GM12878 (cell line): ENCODE measurements around the gene SLCO3A1. TPM values are rescaled to one million over a fixed set of nuclear protein-coding genes. Genes with fewer than 3 reads are reported as not detected.

ENCODE experiments used
- ATAC-seq: fragments of 200-7000 bp; cut with Tn5 transposase; 3 replicates; pipeline ENCODE4 v1.9.1; 2020; ENCODE audit warnings: mild to moderate bottlenecking, moderate library complexity
- BruUV-seq: library from RNA; stranded (reverse); fragments of 400-500 nt; replicated peaks from 2 replicates; lab custom pipeline; 2021; lab: Mats Ljungman, UMichigan
- CTCF ChIA-PET: fragments of 300-600 bp; sonication (Branson Sonifier 250); formaldehyde crosslinking; extraction: SDS; loops from one replicate; lab custom pipeline; 2021; ENCODE audit warnings: inconsistent platforms; lab: Yijun Ruan, JAX
- POLR2A ChIA-PET: fragments of 350-600 bp; formaldehyde crosslinking; extraction: SDS; loops from one replicate; lab custom pipeline; 2021; ENCODE audit warnings: inconsistent platforms; lab: Charles Lee
- RAD21 ChIA-PET: fragments of 300-600 bp; sonication (Branson Sonifier 250); formaldehyde crosslinking; loops from one replicate; lab custom pipeline; 2023; ENCODE audit warnings: antibody characterized with exemption; ENCODE audit not compliant: unreplicated experiment; lab: Charles Lee
- SMC1A ChIA-PET: fragments of 300-600 bp; sonication (Branson Sonifier 250); formaldehyde crosslinking; loops from one replicate; lab custom pipeline; 2023; ENCODE audit not compliant: unreplicated experiment, uncharacterized antibody; lab: Charles Lee
- DNase-seq: peaks from one replicate; pipeline ENCODE4 v3.0.0-alpha.2; 2011; ENCODE audit warnings: low read depth, low spot score
- FAIRE-seq: peaks from 3 replicates; lab custom pipeline; 2011; peaks lifted over from hg19 to GRCh38; lab: Jason Lieb, UNC
- H2AFZ ChIP-seq: 2 replicates; pipeline ENCODE4 v1.6.0; 2011; ENCODE audit warnings: low read depth, low read length, control low read depth; ENCODE audit not compliant: control insufficient read depth
- H3K27ac ChIP-seq: 2 replicates; pipeline ENCODE4 v1.5.1; 2011; ENCODE audit warnings: control low read depth; ENCODE audit not compliant: control insufficient read depth, insufficient read depth
- H3K27me3 ChIP-seq, 2 experiments: replicated peaks in 1 of 2; 2 replicates each; pipeline versions ENCODE4 v1.6.0 to v1.6.1; 2011; ENCODE audit warnings: low read length in 1 of 2; ENCODE audit not compliant: control insufficient read depth in 2 of 2, insufficient read depth in 2 of 2
- H3K36me3 ChIP-seq, 2 experiments: 2 replicates each; pipeline ENCODE4 v1.5.1; 2011; ENCODE audit warnings: low read length in 1 of 2; ENCODE audit not compliant: control insufficient read depth in 2 of 2, insufficient read depth in 2 of 2
- H3K4me1 ChIP-seq: 2 replicates; pipeline ENCODE4 v1.6.1; 2011; ENCODE audit warnings: mild to moderate bottlenecking, low read length, moderate library complexity, mixed read lengths; ENCODE audit not compliant: control insufficient read depth, insufficient read depth
- H3K4me2 ChIP-seq: 2 replicates; pipeline ENCODE4 v1.6.0; 2011; ENCODE audit warnings: control low read depth; ENCODE audit not compliant: control insufficient read depth, insufficient read depth
- H3K4me3 ChIP-seq: fragments of 200-600 bp; sonication (generic); 2 replicates; pipeline ENCODE4 v1.5.1; 2016
- H3K79me2 ChIP-seq: 2 replicates; pipeline ENCODE4 v1.6.0; 2011; ENCODE audit warnings: low read length; ENCODE audit not compliant: control insufficient read depth, insufficient read depth
- H3K9ac ChIP-seq: 2 replicates; pipeline ENCODE4 v1.8.0; 2011; ENCODE audit warnings: low read length, control low read depth, mixed read lengths; ENCODE audit not compliant: control insufficient read depth, insufficient read depth
- H3K9me3 ChIP-seq: replicated peaks from 3 replicates; pipeline ENCODE4 v1.5.1; 2011; ENCODE audit warnings: mild to moderate bottlenecking, low read length; ENCODE audit not compliant: control insufficient read depth, insufficient read depth
- H4K20me1 ChIP-seq: 2 replicates; pipeline ENCODE4 v1.6.0; 2011; ENCODE audit not compliant: control insufficient read depth, insufficient read depth
- CBFB ChIP-seq: IDR thresholded peaks from 2 replicates; pipeline ENCODE4 v1.6.1; 2016; ENCODE audit warnings: antibody characterized with exemption, low read depth
- CHD2 ChIP-seq: IDR thresholded peaks from 2 replicates; pipeline ENCODE4 v1.6.1; 2011; ENCODE audit warnings: low read depth, low read length, improper control_type of control experiment, borderline replicate concordance
- CHD4 ChIP-seq: fragments of 200-600 bp; sonication (generic); IDR thresholded peaks from 2 replicates; pipeline ENCODE4 v1.6.1; 2016; ENCODE audit warnings: mild to moderate bottlenecking
- GATAD2B ChIP-seq: fragments of 450-650 bp; conservative IDR thresholded peaks from 2 replicates; pipeline ENCODE4 v1.6.1; 2017; ENCODE audit warnings: low read depth, mild to moderate bottlenecking, moderate library complexity
- HDAC2 ChIP-seq: fragments of 200-600 bp; sonication (generic); IDR thresholded peaks from 2 replicates; pipeline ENCODE4 v1.6.1; 2017
- LARP7 ChIP-seq: fragments of 450-650 bp; IDR thresholded peaks from 2 replicates; pipeline ENCODE4 v1.6.1; 2017; ENCODE audit warnings: mild to moderate bottlenecking
- MTA3 ChIP-seq: IDR thresholded peaks from 2 replicates; pipeline ENCODE4 v1.6.1; 2012; ENCODE audit warnings: low read length, inconsistent platforms, borderline replicate concordance
- NFXL1 ChIP-seq: fragments of 450-650 bp; IDR thresholded peaks from 2 replicates; pipeline ENCODE4 v1.6.1; 2017; ENCODE audit warnings: antibody characterized with exemption, mild to moderate bottlenecking, borderline replicate concordance
- NRF1 ChIP-seq: conservative IDR thresholded peaks from 2 replicates; pipeline ENCODE4 v1.6.1; 2011; ENCODE audit warnings: mild to moderate bottlenecking, low read depth, low read length, improper control_type of control experiment
- PKNOX1 ChIP-seq: fragments of 450-650 bp; IDR thresholded peaks from 2 replicates; pipeline ENCODE4 v1.6.1; 2016; ENCODE audit warnings: mild to moderate bottlenecking
- POLR2AphosphoS2 ChIP-seq: IDR thresholded peaks from 2 replicates; pipeline ENCODE4 v1.6.1; 2011; ENCODE audit warnings: low read depth, mild to moderate bottlenecking, low read length, improper control_type of control experiment, moderate library complexity
- RAD21 ChIP-seq: IDR thresholded peaks from 2 replicates; pipeline ENCODE4 v1.6.1; 2011; ENCODE audit warnings: mild to moderate bottlenecking, low read depth, low read length, moderate library complexity; ENCODE audit not compliant: insufficient read depth
- RCOR1 ChIP-seq: conservative IDR thresholded peaks from 2 replicates; pipeline ENCODE4 v1.6.1; 2012; ENCODE audit warnings: low read depth, low read length, improper control_type of control experiment
- SMAD5 ChIP-seq: IDR thresholded peaks from 2 replicates; pipeline ENCODE4 v1.6.1; 2016; ENCODE audit warnings: antibody characterized with exemption, low read depth
- SP1 ChIP-seq: IDR thresholded peaks from one replicate; pipeline ENCODE4 v1.6.1; 2011; ENCODE audit warnings: low read depth, low read length
- STAT1 ChIP-seq: fragments of 450-650 bp; conservative IDR thresholded peaks from 2 replicates; pipeline ENCODE4 v1.6.1; 2014; ENCODE audit warnings: antibody characterized with exemption, mild to moderate bottlenecking
- USF1 ChIP-seq: IDR thresholded peaks from 2 replicates; pipeline ENCODE4 v1.6.1; 2011; ENCODE audit warnings: borderline replicate concordance, low read depth, mild to moderate bottlenecking, moderate library complexity, mixed read lengths, low read length; ENCODE audit not compliant: insufficient read depth; ENCODE audit errors: extremely low read length
- ZNF217 ChIP-seq: fragments of 450-650 bp; IDR thresholded peaks from 2 replicates; pipeline ENCODE4 v1.6.1; 2017; ENCODE audit warnings: antibody characterized with exemption, mild to moderate bottlenecking
- ZNF24 ChIP-seq: fragments of 450-650 bp; IDR thresholded peaks from 2 replicates; pipeline ENCODE4 v1.6.1; 2017; ENCODE audit warnings: antibody characterized with exemption, mild to moderate bottlenecking
- ZNF384 ChIP-seq: IDR thresholded peaks from 2 replicates; pipeline ENCODE4 v1.6.1; 2012; ENCODE audit warnings: low read depth, mild to moderate bottlenecking, low read length, improper control_type of control experiment, borderline replicate concordance
- WGBS: methylation state at CpG from one replicate; pipeline ENCODE4 v1.1.6; 2016; ENCODE audit warnings: low lambda C conversion rate; ENCODE audit not compliant: insufficient replicate concordance, insufficient coverage; ENCODE audit errors: missing lambda C conversion rate; 5-methylcytosine and 5-hydroxymethylcytosine counted together
- in situ Hi-C: fragments of 300-500 bp; cut with MboI; formaldehyde crosslinking; loops from 9 replicates; pipeline ENCODE4 v1.14.3; 2018; ENCODE audit warnings: mixed read lengths
- intact Hi-C: fragments of 100-400 bp; cut with micrococcal nuclease; formaldehyde crosslinking; loops from one replicate; pipeline ENCODE4 v1.14.2; 2022; ENCODE audit not compliant: unreplicated experiment
- polyA plus RNA-seq, 11 experiments: library from polyadenylated mRNA; depleted of rRNA in 4 of 11; unstranded in 6 of 11; stranded (reverse) in 5 of 11; fragments of >200 nt; fragmentation: Nextera tagmentation in 4 of 11; fragmentation: Illumina TruSeq in 1 of 11; extraction: Ambion mirVana in 4 of 11; extraction: Trizol in 1 of 11; gene quantifications; 1 replicate in 1 of 11; 2 replicates in 10 of 11; pipeline versions ENCODE4 v1.2.1 to v1.2.3, GENCODE V29; 2011 to 2016; ENCODE audit warnings: inconsistent platforms in 2 of 11, missing spikeins in 2 of 11, low read depth in 1 of 11
- total RNA-seq, 4 experiments: library from RNA; depleted of rRNA in 3 of 4; stranded (reverse); fragments of >200 nt in 3 of 4; fragmentation: Illumina TruSeq in 1 of 4; extraction: Trizol in 1 of 4; gene quantifications; 2 replicates each; pipeline versions ENCODE4 v1.2.1 to v1.2.3, GENCODE V29; 2013 to 2021

Gene SLCO3A1
- total and polyA plus RNA-seq, 10 of the 15 experiments (the other 5 are each of a cell fraction or from before 2014, with no cell fraction given): 0.05 to 5.9 (median 0.31) TPM

GRCh38 chr15:91947293-91947679 is 93.8 kb downstream of the SLCO3A1 start:
- H3K36me3 ChIP-seq: no peaks in the 10 kb centered on the region
- no peak overlapping the region for H3K27ac ChIP-seq
- no peak overlapping the region for H2AFZ ChIP-seq
- no peak for FAIRE-seq
- H3K4me3 ChIP-seq: no peak overlapping the region
- in situ Hi-C loops: no loop called here
- H3K9ac ChIP-seq: no peak overlapping the region
- ChIA-PET SMC1A (no interaction called here), RAD21 (interaction anchor here (1.1 kb wide), 1 partner anchor 131 kb away, joined by 3 read pairs; no protein-coding TSS in a partner anchor), POLR2A (no interaction called here), CTCF (interaction anchor here (1.0 kb wide), 1 partner anchor 241 kb away, joined by 3 read pairs; no protein-coding TSS in a partner anchor)
- TF ChIP-seq MTA3 (no peak), SP1 (no peak), PKNOX1 (no peak), ZNF384 (no peak), GATAD2B (no peak), SMAD5 (no peak), USF1 (no peak), ZNF217 (no peak), STAT1 (no peak), NFXL1 (no peak), LARP7 (no peak), ZNF24 (no peak), CHD2 (no peak), RCOR1 (no peak), POLR2AphosphoS2 (no peak), CHD4 (no peak), HDAC2 (no peak), NRF1 (no peak), CBFB (no peak), RAD21 (no peak)
- no peaks in the 10 kb centered on the region for H3K27me3 ChIP-seq
- 22% methylated on average over 7 of the region's 7 CpGs for WGBS
- no peaks in the 10 kb centered on the region for H3K4me1 ChIP-seq
- H3K9me3 ChIP-seq: no peaks in the 10 kb centered on the region
- ATAC-seq: no peak
- H3K79me2 ChIP-seq: no peaks in the 10 kb centered on the region
- DNase-seq: no peak
- BruUV-seq: no TSS peak
- intact Hi-C loops: no loop called here
- H3K4me2 ChIP-seq: no peak overlapping the region
- H4K20me1 ChIP-seq: no peaks in the 10 kb centered on the region
